ENCODE measurements around the gene NDRG3. TPM values are rescaled to one million over a fixed set of nuclear protein-coding genes. Genes with fewer than 3 reads are reported as not detected.

The NDRG3 gene
- total and polyA plus RNA-seq, 2 donors from 2014 or later, result 25.3 to 26.4 TPM

DNA sequence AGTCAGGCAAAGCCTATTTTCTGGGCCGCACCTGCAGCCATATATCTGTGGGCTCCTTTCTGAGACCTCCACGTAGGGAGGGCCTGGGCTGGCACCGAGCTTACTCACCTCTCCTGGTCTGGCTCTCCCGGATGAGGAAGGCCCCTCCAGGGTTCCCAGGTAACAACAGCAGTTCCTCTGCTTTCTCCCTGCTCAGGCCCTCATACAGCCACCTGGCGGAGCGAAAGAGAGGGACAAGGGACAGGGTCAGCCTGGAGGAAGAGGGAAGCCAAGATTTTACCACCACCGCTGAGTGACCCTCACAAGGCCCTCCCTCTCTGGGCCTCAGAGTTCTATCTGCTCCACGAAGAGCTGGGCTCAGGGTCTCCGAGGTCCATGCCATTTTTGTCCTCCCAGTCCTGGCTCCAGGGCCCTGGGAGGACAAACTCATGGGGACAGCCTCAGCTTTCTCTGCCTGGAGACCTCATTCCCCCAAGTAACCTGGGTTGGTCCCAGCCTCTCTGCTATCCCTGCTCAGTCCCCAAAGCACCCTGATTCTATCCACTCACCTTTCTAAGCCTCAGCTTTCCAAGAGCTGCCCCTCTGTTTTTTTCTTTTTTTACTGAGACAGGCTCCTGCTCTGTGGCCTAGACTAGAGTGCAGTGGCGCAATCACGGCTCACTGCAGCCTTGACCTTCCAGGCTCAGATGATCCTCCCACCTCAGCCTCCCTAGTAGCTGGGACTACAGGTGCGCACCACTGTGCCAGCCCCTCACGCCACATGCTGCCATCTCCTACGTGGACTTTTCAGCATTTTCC is 113.2 kb downstream of the NDRG3 start:
- Histone ChIP-seq H3K9ac (ENCODE audit: low read length in 3 of 3) (no peak overlapping the region), H3K9me3 (ENCODE audit: control insufficient read depth in 2 of 3, insufficient read depth in 1 of 3, low read length in 3 of 3) (no peaks in the 10 kb centered on the region), H3K36me3 (ENCODE audit: control insufficient read depth in 2 of 3, insufficient read depth in 3 of 3, low read length in 3 of 3) (no peaks in the 10 kb centered on the region), H3K4me3 (ENCODE audit: low read length in 3 of 3) (no peak overlapping the region), H3K27me3 (ENCODE audit: control insufficient read depth, insufficient read depth, low read length) (no peaks in the 10 kb centered on the region), H3K27ac (ENCODE audit: low read depth in 2 of 2, low read length in 2 of 2) (no peak overlapping the region), H3K4me1 (ENCODE audit: control insufficient read depth in 2 of 3, insufficient read depth in 2 of 3, low read depth in 1 of 3, low read length in 3 of 3) (no peaks in the 10 kb centered on the region)
- intact Hi-C loops (cut with DNase I), result no loop called here
- DNase-seq (peak in 1 of 5 donors; percentile 11), FAIRE-seq (no peak)
- TF ChIP-seq, protein P1, sequence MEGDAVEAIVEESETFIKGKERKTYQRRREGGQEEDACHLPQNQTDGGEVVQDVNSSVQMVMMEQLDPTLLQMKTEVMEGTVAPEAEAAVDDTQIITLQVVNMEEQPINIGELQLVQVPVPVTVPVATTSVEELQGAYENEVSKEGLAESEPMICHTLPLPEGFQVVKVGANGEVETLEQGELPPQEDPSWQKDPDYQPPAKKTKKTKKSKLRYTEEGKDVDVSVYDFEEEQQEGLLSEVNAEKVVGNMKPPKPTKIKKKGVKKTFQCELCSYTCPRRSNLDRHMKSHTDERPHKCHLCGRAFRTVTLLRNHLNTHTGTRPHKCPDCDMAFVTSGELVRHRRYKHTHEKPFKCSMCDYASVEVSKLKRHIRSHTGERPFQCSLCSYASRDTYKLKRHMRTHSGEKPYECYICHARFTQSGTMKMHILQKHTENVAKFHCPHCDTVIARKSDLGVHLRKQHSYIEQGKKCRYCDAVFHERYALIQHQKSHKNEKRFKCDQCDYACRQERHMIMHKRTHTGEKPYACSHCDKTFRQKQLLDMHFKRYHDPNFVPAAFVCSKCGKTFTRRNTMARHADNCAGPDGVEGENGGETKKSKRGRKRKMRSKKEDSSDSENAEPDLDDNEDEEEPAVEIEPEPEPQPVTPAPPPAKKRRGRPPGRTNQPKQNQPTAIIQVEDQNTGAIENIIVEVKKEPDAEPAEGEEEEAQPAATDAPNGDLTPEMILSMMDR (IDR thresholded peaks at IDR 0.05; ENCODE audit: borderline replicate concordance, extremely low read depth, insufficient read depth), result no peak

DNA sequence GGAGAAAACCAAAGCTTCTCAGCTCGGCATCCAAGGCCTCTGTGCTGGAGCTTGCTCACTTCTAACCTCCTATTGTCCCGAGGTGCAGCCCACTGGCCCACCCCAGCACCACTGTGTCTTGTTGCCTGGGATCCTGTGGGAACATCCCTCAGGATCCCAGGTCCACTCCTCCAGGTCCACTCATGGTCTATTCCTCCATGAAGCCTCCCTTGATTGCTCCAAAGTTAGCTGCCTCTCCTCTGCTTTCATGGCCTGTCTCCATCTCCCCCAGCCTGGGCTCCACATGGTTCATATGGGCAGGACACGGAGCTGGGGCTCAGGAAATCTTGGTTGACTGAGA is 113.8 kb downstream of the NDRG3 start:
- no peaks in the 10 kb centered on the region for H3K27me3 ChIP-seq (ENCODE audit: control insufficient read depth, insufficient read depth, low read length)
- H3K4me3 ChIP-seq (ENCODE audit: low read length in 3 of 3), result no peak overlapping the region
- FAIRE-seq (no peak), DNase-seq (no peak)
- TF ChIP-seq, protein P1 (IDR thresholded peaks at IDR 0.05; ENCODE audit: borderline replicate concordance, extremely low read depth, insufficient read depth), result no peak
- H3K36me3 ChIP-seq (ENCODE audit: control insufficient read depth in 2 of 3, insufficient read depth in 3 of 3, low read length in 3 of 3), result no peaks in the 10 kb centered on the region
- H3K27ac ChIP-seq (ENCODE audit: low read depth in 2 of 2, low read length in 2 of 2), result no peak overlapping the region
- intact Hi-C loops (cut with DNase I), result no loop called here
- no peaks in the 10 kb centered on the region for H3K4me1 ChIP-seq (ENCODE audit: control insufficient read depth in 2 of 3, insufficient read depth in 2 of 3, low read depth in 1 of 3, low read length in 3 of 3)
- H3K9me3 ChIP-seq (ENCODE audit: control insufficient read depth in 2 of 3, insufficient read depth in 1 of 3, low read length in 3 of 3), result no peaks in the 10 kb centered on the region
- no peak overlapping the region for H3K9ac ChIP-seq (ENCODE audit: low read length in 3 of 3)

DNA sequence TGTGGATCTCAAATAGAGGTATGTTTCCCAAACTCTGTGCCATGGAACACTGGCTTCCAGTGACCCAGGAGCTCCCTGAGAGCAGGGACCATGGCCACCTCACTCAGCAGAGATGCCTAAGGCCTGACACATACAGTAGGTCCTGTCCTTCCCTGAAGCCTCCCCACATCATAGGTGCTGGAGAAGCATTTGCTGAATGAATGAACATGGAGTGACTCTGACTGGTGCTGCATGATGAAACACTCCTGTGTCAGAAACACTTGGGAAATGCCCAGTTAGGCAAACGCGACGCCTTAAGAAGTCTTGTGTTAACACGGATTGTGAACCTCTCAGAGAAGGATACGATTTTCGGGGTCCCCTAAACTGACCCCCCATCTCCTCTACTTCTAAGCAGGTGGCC is 114.2 kb downstream of the NDRG3 start:
- Histone ChIP-seq H3K4me3 (ENCODE audit: low read length in 3 of 3) (no peak overlapping the region), H3K36me3 (ENCODE audit: control insufficient read depth in 2 of 3, insufficient read depth in 3 of 3, low read length in 3 of 3) (no peaks in the 10 kb centered on the region), H3K9ac (ENCODE audit: low read length in 3 of 3) (no peak overlapping the region), H3K4me1 (ENCODE audit: control insufficient read depth in 2 of 3, insufficient read depth in 2 of 3, low read depth in 1 of 3, low read length in 3 of 3) (no peaks in the 10 kb centered on the region), H3K27ac (ENCODE audit: low read depth in 2 of 2, low read length in 2 of 2) (no peak overlapping the region), H3K9me3 (ENCODE audit: control insufficient read depth in 2 of 3, insufficient read depth in 1 of 3, low read length in 3 of 3) (no peaks in the 10 kb centered on the region), H3K27me3 (ENCODE audit: control insufficient read depth, insufficient read depth, low read length) (no peaks in the 10 kb centered on the region)
- DNase-seq, result no peak
- intact Hi-C loops (cut with DNase I), result no loop called here
- TF ChIP-seq, protein P1 (IDR thresholded peaks at IDR 0.05; ENCODE audit: borderline replicate concordance, extremely low read depth, insufficient read depth), result no peak
- no peak for FAIRE-seq
